Neural cell (in vitro differentiated cells): ENCODE data around the gene CHRNB4. TPM values are rescaled to one million over a fixed set of nuclear protein-coding genes. Genes with fewer than 3 reads are reported as not detected.

ENCODE experiments used
- H2AFZ ChIP-seq: fragments of 200-600, 300-800 bp; sonication (generic), shearing (Covaris generic); 2 replicates; pipeline ENCODE4 v1.6.0; 2014; ENCODE audit warnings: low read depth, mild to moderate bottlenecking, antibody characterized with exemption, low read length, moderate library complexity
- H3F3A ChIP-seq: fragments of 200-600 bp; shearing (Covaris generic); 2 replicates; pipeline ENCODE4 v1.6.1; 2016; ENCODE audit warnings: mild to moderate bottlenecking, moderate library complexity, mixed read lengths, antibody characterized with exemption, low read length; ENCODE audit not compliant: insufficient read depth, poor library complexity, severe bottlenecking
- H3K27ac ChIP-seq: fragments of 200-600, 300-800 bp; sonication (generic), shearing (Covaris generic); 2 replicates; pipeline ENCODE4 v1.5.1; 2014; ENCODE audit warnings: mild to moderate bottlenecking, low read length, moderate library complexity
- H3K27me3 ChIP-seq: fragments of 300-800, 200-600 bp; sonication (generic), shearing (Covaris generic); 2 replicates; pipeline ENCODE4 v1.6.0; 2014; ENCODE audit warnings: mild to moderate bottlenecking, low read depth, low read length, moderate library complexity; ENCODE audit not compliant: insufficient read depth
- H3K36me3 ChIP-seq: fragments of 300-800, 200-600 bp; sonication (generic), shearing (Covaris generic); 2 replicates; pipeline ENCODE4 v1.5.1; 2014; ENCODE audit warnings: mild to moderate bottlenecking, antibody characterized with exemption, low read length, moderate library complexity; ENCODE audit not compliant: insufficient read depth
- H3K4me2 ChIP-seq: fragments of 300-800, 200-600 bp; sonication (generic), shearing (Covaris generic); 2 replicates; pipeline ENCODE4 v1.6.0; 2014; ENCODE audit warnings: mild to moderate bottlenecking, low read length
- H3K4me3 ChIP-seq: fragments of 300-800, 200-600 bp; sonication (generic), shearing (Covaris generic); 2 replicates; pipeline ENCODE4 v1.5.1; 2014; ENCODE audit warnings: mild to moderate bottlenecking, low read length, moderate library complexity
- H3K79me2 ChIP-seq: fragments of 200-600 bp; shearing (Covaris generic); replicated peaks from 2 replicates; pipeline ENCODE4 v1.6.0; 2014; ENCODE audit warnings: mild to moderate bottlenecking, low read length, moderate library complexity; ENCODE audit not compliant: insufficient read depth
- H3K9ac ChIP-seq: fragments of 300-800, 200-600 bp; sonication (generic), shearing (Covaris generic); 2 replicates; pipeline ENCODE4 v1.6.1; 2016; ENCODE audit warnings: mild to moderate bottlenecking, low read length, mixed read lengths
- H3K9me2 ChIP-seq: fragments of 200-600 bp; shearing (Covaris generic); 2 replicates; pipeline ENCODE4 v1.6.1; 2016; ENCODE audit warnings: mild to moderate bottlenecking, low read length, mixed read lengths; ENCODE audit not compliant: insufficient read depth
- H3K9me3 ChIP-seq: fragments of 200-600, 300-800 bp; sonication (generic), shearing (Covaris generic); 2 replicates; pipeline ENCODE4 v1.6.1; 2016; ENCODE audit warnings: mild to moderate bottlenecking, mixed run types, low read length, moderate library complexity, mixed read lengths
- H4K20me1 ChIP-seq: fragments of 200-600 bp; shearing (Covaris generic); 2 replicates; pipeline ENCODE4 v1.6.1; 2016; ENCODE audit warnings: mild to moderate bottlenecking, mixed run types; ENCODE audit not compliant: insufficient read depth
- EP300 ChIP-seq: fragments of 450-650 bp; conservative IDR thresholded peaks from 2 replicates; pipeline ENCODE4 v1.6.1; 2014; ENCODE audit warnings: antibody characterized with exemption, mild to moderate bottlenecking, moderate library complexity; ENCODE audit not compliant: poor library complexity, severe bottlenecking
- EZH2 ChIP-seq: fragments of 200-600, 300-800 bp; shearing (Covaris generic), sonication (generic); IDR thresholded peaks from 2 replicates; pipeline ENCODE4 v1.6.1; 2014; ENCODE audit warnings: antibody characterized with exemption, low read length, borderline replicate concordance, mild to moderate bottlenecking; ENCODE audit not compliant: insufficient read depth, poor library complexity, severe bottlenecking
- MXI1 ChIP-seq: fragments of 450-650 bp; conservative IDR thresholded peaks from 2 replicates; pipeline ENCODE4 v1.6.1; 2014; ENCODE audit warnings: antibody characterized with exemption, mild to moderate bottlenecking; ENCODE audit not compliant: poor library complexity, severe bottlenecking
- POLR2AphosphoS5 ChIP-seq: IDR thresholded peaks from 2 replicates; pipeline ENCODE4 v1.6.1; 2012
- RAD21 ChIP-seq: fragments of 450-650 bp; conservative IDR thresholded peaks from 2 replicates; pipeline ENCODE4 v1.6.1; 2014; ENCODE audit warnings: antibody characterized with exemption, mild to moderate bottlenecking, moderate library complexity
- SMC3 ChIP-seq: fragments of 450-650 bp; conservative IDR thresholded peaks from 2 replicates; pipeline ENCODE4 v1.6.1; 2014; ENCODE audit warnings: antibody characterized with exemption, mild to moderate bottlenecking, moderate library complexity; ENCODE audit not compliant: poor library complexity
- TAF1 ChIP-seq: IDR thresholded peaks from 2 replicates; pipeline ENCODE4 v1.6.1; 2012; ENCODE audit warnings: low read depth
- polyA plus RNA-seq: library from polyadenylated mRNA; depleted of rRNA; stranded (reverse); fragments of >200 nt; gene quantifications from 2 replicates; pipeline ENCODE4 v1.2.3, GENCODE V29; 2014
- TF ChIP-seq, protein P1 (sequence below): fragments of 450-650 bp; IDR thresholded peaks from 2 replicates; pipeline ENCODE4 v1.5.1; 2014; ENCODE audit warnings: antibody characterized with exemption, mild to moderate bottlenecking, moderate library complexity; ENCODE audit not compliant: poor library complexity, severe bottlenecking
- TF ChIP-seq, protein P2 (sequence below): IDR thresholded peaks from 2 replicates; pipeline ENCODE4 v1.6.1; 2012; ENCODE audit warnings: borderline replicate concordance

The CHRNB4 gene
- polyA plus RNA-seq, 1 donor from 2014 or later = not detected

DNA sequence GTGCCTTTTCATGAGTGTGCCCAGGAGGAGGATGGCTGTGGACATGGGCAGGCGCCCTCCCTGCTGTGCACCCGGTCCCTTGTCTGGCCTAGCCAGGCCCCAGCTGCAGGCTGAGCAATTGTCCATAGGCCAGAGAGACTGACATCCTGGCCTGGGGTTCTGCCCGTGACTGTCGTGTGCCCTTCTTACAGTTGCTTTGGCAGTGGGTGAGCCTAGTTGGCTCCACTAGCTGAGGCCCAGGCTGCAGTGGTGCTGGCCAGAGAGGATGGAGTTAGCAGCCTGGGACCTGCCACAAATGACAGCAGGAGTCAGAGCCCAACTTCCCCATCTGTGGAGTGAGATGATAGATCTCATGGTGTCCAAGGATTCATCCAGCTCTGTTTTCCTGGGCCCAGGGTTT, 9.0 kb upstream of the CHRNB4 start:
- Histone ChIP-seq H3K9me3 (no peaks in the 10 kb centered on the region), H3K4me3 (no peak overlapping the region), H3K4me2 (no peak overlapping the region), H3K9ac (no peak overlapping the region), H2AFZ (no peak overlapping the region), H3F3A (no peaks in the 10 kb centered on the region), H3K9me2 (no peaks in the 10 kb centered on the region), H3K79me2 (no peaks in the 10 kb centered on the region), H3K27ac (no peak overlapping the region), H3K36me3 (no peaks in the 10 kb centered on the region), H3K27me3 (no peaks in the 10 kb centered on the region), H4K20me1 (no peaks in the 10 kb centered on the region)
- TF ChIP-seq EP300 = no peak
- no peak for TF ChIP-seq RAD21
- no peak for TF ChIP-seq EZH2
- no peak for TF ChIP-seq MXI1
- no peak for TF ChIP-seq TAF1
- TF ChIP-seq, protein P1, sequence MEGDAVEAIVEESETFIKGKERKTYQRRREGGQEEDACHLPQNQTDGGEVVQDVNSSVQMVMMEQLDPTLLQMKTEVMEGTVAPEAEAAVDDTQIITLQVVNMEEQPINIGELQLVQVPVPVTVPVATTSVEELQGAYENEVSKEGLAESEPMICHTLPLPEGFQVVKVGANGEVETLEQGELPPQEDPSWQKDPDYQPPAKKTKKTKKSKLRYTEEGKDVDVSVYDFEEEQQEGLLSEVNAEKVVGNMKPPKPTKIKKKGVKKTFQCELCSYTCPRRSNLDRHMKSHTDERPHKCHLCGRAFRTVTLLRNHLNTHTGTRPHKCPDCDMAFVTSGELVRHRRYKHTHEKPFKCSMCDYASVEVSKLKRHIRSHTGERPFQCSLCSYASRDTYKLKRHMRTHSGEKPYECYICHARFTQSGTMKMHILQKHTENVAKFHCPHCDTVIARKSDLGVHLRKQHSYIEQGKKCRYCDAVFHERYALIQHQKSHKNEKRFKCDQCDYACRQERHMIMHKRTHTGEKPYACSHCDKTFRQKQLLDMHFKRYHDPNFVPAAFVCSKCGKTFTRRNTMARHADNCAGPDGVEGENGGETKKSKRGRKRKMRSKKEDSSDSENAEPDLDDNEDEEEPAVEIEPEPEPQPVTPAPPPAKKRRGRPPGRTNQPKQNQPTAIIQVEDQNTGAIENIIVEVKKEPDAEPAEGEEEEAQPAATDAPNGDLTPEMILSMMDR = no peak
- TF ChIP-seq, protein P2, sequence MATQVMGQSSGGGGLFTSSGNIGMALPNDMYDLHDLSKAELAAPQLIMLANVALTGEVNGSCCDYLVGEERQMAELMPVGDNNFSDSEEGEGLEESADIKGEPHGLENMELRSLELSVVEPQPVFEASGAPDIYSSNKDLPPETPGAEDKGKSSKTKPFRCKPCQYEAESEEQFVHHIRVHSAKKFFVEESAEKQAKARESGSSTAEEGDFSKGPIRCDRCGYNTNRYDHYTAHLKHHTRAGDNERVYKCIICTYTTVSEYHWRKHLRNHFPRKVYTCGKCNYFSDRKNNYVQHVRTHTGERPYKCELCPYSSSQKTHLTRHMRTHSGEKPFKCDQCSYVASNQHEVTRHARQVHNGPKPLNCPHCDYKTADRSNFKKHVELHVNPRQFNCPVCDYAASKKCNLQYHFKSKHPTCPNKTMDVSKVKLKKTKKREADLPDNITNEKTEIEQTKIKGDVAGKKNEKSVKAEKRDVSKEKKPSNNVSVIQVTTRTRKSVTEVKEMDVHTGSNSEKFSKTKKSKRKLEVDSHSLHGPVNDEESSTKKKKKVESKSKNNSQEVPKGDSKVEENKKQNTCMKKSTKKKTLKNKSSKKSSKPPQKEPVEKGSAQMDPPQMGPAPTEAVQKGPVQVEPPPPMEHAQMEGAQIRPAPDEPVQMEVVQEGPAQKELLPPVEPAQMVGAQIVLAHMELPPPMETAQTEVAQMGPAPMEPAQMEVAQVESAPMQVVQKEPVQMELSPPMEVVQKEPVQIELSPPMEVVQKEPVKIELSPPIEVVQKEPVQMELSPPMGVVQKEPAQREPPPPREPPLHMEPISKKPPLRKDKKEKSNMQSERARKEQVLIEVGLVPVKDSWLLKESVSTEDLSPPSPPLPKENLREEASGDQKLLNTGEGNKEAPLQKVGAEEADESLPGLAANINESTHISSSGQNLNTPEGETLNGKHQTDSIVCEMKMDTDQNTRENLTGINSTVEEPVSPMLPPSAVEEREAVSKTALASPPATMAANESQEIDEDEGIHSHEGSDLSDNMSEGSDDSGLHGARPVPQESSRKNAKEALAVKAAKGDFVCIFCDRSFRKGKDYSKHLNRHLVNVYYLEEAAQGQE = no peak
- no peak for TF ChIP-seq POLR2AphosphoS5
- TF ChIP-seq SMC3 = no peak

DNA sequence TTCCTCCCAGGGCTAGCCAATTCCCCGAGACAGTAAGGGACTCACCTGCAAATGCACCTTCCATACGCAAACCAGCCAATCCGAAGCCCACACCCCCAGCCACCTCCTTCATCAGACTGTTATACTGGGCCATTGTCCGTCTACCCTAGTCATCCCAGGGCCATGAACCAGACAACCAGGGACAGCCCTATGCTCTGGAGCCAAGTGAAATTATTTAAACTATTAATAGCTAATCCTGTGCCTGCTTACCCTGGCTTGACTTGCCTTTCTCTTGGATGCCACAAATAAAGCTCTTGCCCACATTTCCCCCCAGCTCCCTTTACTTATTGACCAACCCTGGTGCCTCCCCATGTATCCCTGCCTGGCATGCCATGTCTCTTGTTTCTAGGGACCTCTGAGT, 4.0 kb upstream of the CHRNB4 start:
- no peak overlapping the region for H2AFZ ChIP-seq
- H3K9me2 ChIP-seq = no peaks in the 10 kb centered on the region
- no peaks in the 10 kb centered on the region for H4K20me1 ChIP-seq
- H3F3A ChIP-seq = no peaks in the 10 kb centered on the region
- no peaks in the 10 kb centered on the region for H3K36me3 ChIP-seq
- no peak overlapping the region for H3K4me3 ChIP-seq
- no peaks in the 10 kb centered on the region for H3K9me3 ChIP-seq
- H3K27ac ChIP-seq = no peak overlapping the region
- peaks cover 22% of the 10 kb centered on the region for H3K27me3 ChIP-seq
- no peak overlapping the region for H3K9ac ChIP-seq
- TF ChIP-seq TAF1 (no peak), EP300 (no peak), MXI1 (no peak), SMC3 (no peak), EZH2 (no peak), RAD21 (no peak), POLR2AphosphoS5 (no peak)
- TF ChIP-seq, protein P2 = no peak
- TF ChIP-seq, protein P1 = no peak
- H3K4me2 ChIP-seq = no peak overlapping the region
- no peaks in the 10 kb centered on the region for H3K79me2 ChIP-seq
